Lung (tissue), 12 donors: ENCODE results near the gene ROR1. TPM values are rescaled to one million over a fixed set of nuclear protein-coding genes. Genes with fewer than 3 reads are reported as not detected.
A peak's percentile ranks its signal among the peaks of the same experiment; 100 is the strongest.

Experiments used
- ATAC-seq: fragments of 200-7000 bp; cut with Tn5 transposase; one replicate; pipeline ENCODE4 v1.9.1; 2020; ENCODE audit warnings: moderate number of reproducible peaks; ENCODE audit not compliant: insufficient read depth, low FRiP score
- DNase-seq, 3 donors: peaks; one replicate each; pipeline ENCODE4 v3.0.0-alpha.2; 2013 to 2017
- H3K27ac ChIP-seq, 2 donors: one replicate each; pipeline ENCODE4 v1.5.1; 2013; ENCODE audit warnings: mild to moderate bottlenecking in 2 of 2, moderate library complexity in 2 of 2, control low read depth in 1 of 2, inconsistent platforms in 1 of 2, low read depth in 1 of 2, low read length in 1 of 2
- H3K27me3 ChIP-seq, 3 donors: one replicate each; pipeline ENCODE4 v1.5.1; 2013; ENCODE audit warnings: low read length in 2 of 3; ENCODE audit not compliant: control insufficient read depth in 3 of 3, insufficient read depth in 3 of 3
- H3K36me3 ChIP-seq, 4 donors: one replicate each; pipeline ENCODE4 v1.5.1; 2013; ENCODE audit warnings: low read length in 4 of 4, mild to moderate bottlenecking in 1 of 4, moderate library complexity in 1 of 4; ENCODE audit not compliant: control insufficient read depth in 4 of 4, insufficient read depth in 4 of 4
- H3K4me1 ChIP-seq, 5 donors: one replicate each; pipeline ENCODE4 v1.5.1; 2013; ENCODE audit warnings: low read length in 5 of 5, mild to moderate bottlenecking in 2 of 5, moderate library complexity in 1 of 5; ENCODE audit not compliant: control insufficient read depth in 5 of 5, insufficient read depth in 5 of 5
- H3K4me3 ChIP-seq: one replicate; pipeline ENCODE4 v1.5.1; 2013; ENCODE audit warnings: mild to moderate bottlenecking, control low read depth, moderate library complexity
- H3K9ac ChIP-seq, 2 donors: one replicate each; pipeline ENCODE4 v1.5.1; 2013; ENCODE audit warnings: low read length in 2 of 2, control low read depth in 1 of 2; ENCODE audit not compliant: insufficient read depth in 1 of 2
- H3K9me3 ChIP-seq, 4 donors: one replicate each; pipeline ENCODE4 v1.5.1; 2013; ENCODE audit warnings: low read length in 3 of 4, mild to moderate bottlenecking in 1 of 4, moderate library complexity in 1 of 4; ENCODE audit not compliant: control insufficient read depth in 4 of 4, insufficient read depth in 3 of 4
- CTCF ChIP-seq: IDR thresholded peaks from 2 replicates; pipeline ENCODE4 v1.5.1; 2012; ENCODE audit warnings: mild to moderate bottlenecking; ENCODE audit errors: control extremely low read depth, extremely low read depth
- WGBS, 2 donors: extraction: QIAGEN DNeasy Blood & Tissue Kit; methylation state at CpG; one replicate each; pipeline ENCODE4 v1.1.7; 2013; 5-methylcytosine and 5-hydroxymethylcytosine counted together
- polyA plus RNA-seq, 2 donors: library from polyadenylated mRNA; stranded (reverse); fragments of 200-250 nt; gene quantifications; one replicate each; pipeline ENCODE4 v1.2.1, GENCODE V29; 2013
- total RNA-seq, 2 donors: library from RNA; depleted of rRNA in 1 of 2; stranded (reverse); fragments of >200 nt in 1 of 2; gene quantifications; one replicate each; pipeline ENCODE4 v1.2.1, GENCODE V29; 2014 to 2021
- donor health status: control.
- donor health status: control.
- donor health status: Bipolar disorder and iron deficiency.
- donor health status: healthy.
- donor health status: DM: yes; HTN: yes; CAD: no.

ROR1 gene
- total and polyA plus RNA-seq, 4 donors = 2.9 to 47.0 (median 14.0) TPM

GRCh38 chr1:63797056-63797726 is 23.4 kb downstream of the ROR1 start:
- 78 to 92% methylated on average over 7 of the region's 7 CpGs for WGBS, 2 donors
- Histone ChIP-seq H3K9me3 (no peaks in the 10 kb centered on the region), H3K36me3 (no peaks in the 10 kb centered on the region), H3K9ac (no peak overlapping the region), H3K27me3 (no peaks in the 10 kb centered on the region), H3K4me3 (no peak overlapping the region), H3K4me1 (peaks cover 8 to 44% (median 33%) of the 10 kb centered on the region in 5 donors), H3K27ac (no peak overlapping the region)
- ATAC-seq (no peak), DNase-seq (no peak)
- no peak for TF ChIP-seq CTCF

GRCh38 chr1:63798284-63798683 is 24.5 kb downstream of the ROR1 start:
- no peaks in the 10 kb centered on the region for H3K27me3 ChIP-seq
- no peak overlapping the region for H3K27ac ChIP-seq
- no peak for TF ChIP-seq CTCF
- DNase-seq (no peak), ATAC-seq (no peak)
- peaks cover 8 to 44% (median 33%) of the 10 kb centered on the region in 5 donors for H3K4me1 ChIP-seq
- no peak overlapping the region for H3K4me3 ChIP-seq
- H3K36me3 ChIP-seq = no peaks in the 10 kb centered on the region
- no peaks in the 10 kb centered on the region for H3K9me3 ChIP-seq
- H3K9ac ChIP-seq = no peak overlapping the region
- 50 to 97% methylated on average over 2 of the region's 2 CpGs for WGBS, 2 donors

GRCh38 chr1:63799307-63799706 is 25.5 kb downstream of the ROR1 start:
- ATAC-seq (no peak), DNase-seq (peak in 2 of 3 donors; percentile 55 to 79)
- Histone ChIP-seq H3K9me3 (no peaks in the 10 kb centered on the region), H3K36me3 (no peaks in the 10 kb centered on the region), H3K27me3 (no peaks in the 10 kb centered on the region), H3K4me3 (no peak overlapping the region), H3K27ac (no peak overlapping the region), H3K4me1 (peaks cover 5 to 51% (median 36%) of the 10 kb centered on the region in 5 donors), H3K9ac (no peak overlapping the region)
- no peak for TF ChIP-seq CTCF
- 64 to 73% methylated on average over 1 of the region's 1 CpG for WGBS, 2 donors

GRCh38 chr1:63799820-63800219 is 26.0 kb downstream of the ROR1 start:
- no peaks in the 10 kb centered on the region for H3K27me3 ChIP-seq
- ATAC-seq (no peak), DNase-seq (peak in 1 of 3 donors; percentile 32)
- no peak for TF ChIP-seq CTCF
- H3K36me3 ChIP-seq = no peaks in the 10 kb centered on the region
- H3K9ac ChIP-seq = no peak overlapping the region
- H3K9me3 ChIP-seq = no peaks in the 10 kb centered on the region
- H3K4me1 ChIP-seq = peaks cover 3 to 46% (median 36%) of the 10 kb centered on the region in 5 donors
- no peak overlapping the region for H3K4me3 ChIP-seq
- H3K27ac ChIP-seq = no peak overlapping the region
- WGBS, 2 donors = 62 to 65% methylated on average over 3 of the region's 3 CpGs
